GM18519 (cell line): ENCODE results near the gene SPTBN2.

Source experiments
- ATAC-seq: cut with Tn5 transposase; IDR thresholded peaks from one replicate; pipeline ENCODE4 v1.9.1; 2021; ENCODE audit warnings: mild to moderate bottlenecking, moderate library complexity; ENCODE audit not compliant: unreplicated experiment, low FRiP score

Gene SPTBN2

GRCh38 chr11:66686801-66687750, 41.9 kb downstream of the SPTBN2 start:
- no peak for ATAC-seq

DNA sequence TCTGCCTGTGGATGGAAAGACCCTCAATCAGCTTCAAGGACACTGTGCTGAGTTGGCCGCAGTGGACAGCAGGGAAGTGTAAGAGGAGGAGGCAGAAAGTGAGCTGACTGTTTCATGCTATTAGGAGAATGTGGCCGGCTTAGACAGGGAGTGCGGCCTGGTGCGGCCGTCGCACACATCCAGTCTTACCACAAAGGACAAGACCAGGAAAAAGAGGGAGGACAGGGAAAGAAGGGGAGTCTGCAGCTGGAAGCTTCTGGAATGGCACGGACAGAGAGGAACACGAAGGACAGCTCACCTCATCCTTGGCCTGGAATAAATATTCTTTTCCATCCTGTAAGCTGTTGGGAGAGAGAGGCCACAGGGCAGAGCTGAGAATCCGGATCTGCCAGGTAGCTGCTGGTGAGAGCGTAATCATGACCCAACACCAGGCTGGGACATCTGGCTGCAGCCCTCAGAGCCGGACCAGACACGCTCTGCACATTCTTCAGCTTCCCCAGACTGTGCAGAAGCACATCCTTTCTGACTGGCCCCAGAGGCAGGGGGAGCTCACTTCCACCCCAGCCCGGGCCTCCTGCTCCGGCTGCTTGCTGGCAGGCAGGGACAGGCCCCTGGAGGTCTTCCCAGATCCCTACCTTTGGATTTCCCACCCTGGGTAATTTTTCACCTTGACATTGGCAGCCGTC, 42.8 kb downstream of the SPTBN2 start:
- ATAC-seq = no peak

- ATAC-seq = no peak
These were observed 43.5 kb downstream of the SPTBN2 start for GRCh38 chr11:66685276-66686099.

- no peak for ATAC-seq
These were observed 44.4 kb downstream of the SPTBN2 start for GRCh38 chr11:66684635-66685034.

DNA sequence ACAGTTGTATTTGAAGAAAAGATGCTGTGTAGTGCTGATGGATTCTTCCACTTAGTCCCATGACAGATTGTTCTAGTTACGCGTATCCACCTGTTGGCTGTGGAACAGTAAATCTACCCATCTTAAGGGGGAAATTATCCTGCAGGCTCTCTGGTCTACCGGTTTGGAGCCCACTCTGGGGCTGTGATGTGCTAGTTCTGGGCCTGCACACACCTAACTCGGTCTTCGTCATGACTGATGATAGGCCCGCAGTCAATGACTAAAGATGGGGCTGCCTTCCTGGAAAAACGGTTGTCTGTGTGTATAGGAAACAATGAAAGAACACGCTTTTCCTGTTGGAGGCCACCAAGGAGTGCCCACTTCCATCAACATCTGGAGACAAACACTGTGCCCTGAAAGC, 45.1 kb downstream of the SPTBN2 start:
- no peak for ATAC-seq

DNA sequence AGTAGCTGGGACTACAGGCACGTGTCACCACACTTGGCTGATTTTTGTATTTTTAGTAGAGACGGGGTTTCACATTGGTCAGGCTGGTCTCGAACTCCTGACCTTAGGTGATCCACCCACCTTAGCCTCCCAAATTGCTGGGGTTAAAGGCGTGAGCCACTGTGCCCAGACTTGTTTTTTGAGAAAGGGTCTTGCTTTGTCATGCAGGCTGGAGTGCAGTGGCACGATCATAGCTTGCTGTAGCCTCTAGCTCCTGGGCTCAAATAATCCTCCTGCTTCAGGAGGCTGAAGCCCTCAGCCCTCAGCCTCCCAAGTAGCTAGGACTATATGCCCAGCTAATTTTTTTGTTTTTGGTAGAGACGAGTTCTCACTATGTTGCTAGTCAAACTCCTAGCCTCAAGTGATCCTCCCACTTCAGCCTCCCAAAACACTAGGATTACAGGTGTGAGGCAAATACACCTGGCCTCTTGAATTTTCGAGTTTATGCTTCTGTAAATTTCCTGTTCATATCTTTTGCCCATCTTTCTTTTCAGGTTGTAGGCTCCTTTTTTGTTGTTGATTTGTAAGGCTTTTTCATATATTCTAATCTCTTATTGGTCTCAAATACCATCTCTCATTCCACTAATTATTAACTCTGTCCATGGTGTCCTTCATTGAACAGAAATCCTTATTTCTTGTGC, 47.9 kb downstream of the SPTBN2 start:
- no peak for ATAC-seq

DNA sequence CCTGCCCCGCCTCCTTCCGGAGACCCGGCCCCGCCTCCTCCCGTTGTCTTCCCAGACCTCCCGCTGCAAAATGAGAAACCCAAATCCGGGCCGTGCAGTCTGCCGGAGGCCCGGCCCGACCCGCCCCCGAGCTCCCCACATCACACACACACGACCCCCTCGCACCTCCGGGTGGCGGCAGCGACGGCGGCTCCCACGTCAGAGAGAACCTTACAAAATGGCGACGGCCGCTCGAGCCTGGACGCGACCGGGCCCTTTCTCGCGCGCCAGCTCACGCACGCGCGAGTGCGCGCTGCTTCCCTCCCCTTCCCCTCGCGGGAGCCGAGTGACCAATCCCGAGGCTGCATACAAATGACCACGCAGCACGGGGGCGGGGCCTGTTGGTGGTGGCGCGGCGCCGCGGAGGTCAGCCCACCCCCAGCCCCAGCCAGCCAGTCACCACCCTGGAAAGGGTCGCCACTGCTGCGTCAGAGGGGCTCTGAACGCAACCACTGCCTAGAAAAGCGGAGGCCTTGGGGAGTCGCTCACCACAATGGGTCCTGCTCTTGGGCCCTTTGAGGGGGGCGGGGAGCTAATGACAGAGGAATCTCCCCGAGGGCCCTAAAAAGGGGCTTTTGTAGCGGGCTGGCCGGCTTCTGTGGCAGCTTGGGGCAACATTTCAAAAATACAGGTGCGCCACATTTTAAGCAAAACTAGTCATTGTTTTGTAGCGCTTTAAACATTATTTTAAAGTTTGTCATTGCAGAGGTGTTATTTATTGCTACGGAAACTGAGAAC, 51.2 kb downstream of the SPTBN2 start, which contains the start of gene RBM4B:
TSS of gene RBM4B (minus strand) at position 289 of the 777 bp plus-strand sequence. CDS start 808 bp downstream, outside the sequence.
- peak; percentile 65 for ATAC-seq

DNA sequence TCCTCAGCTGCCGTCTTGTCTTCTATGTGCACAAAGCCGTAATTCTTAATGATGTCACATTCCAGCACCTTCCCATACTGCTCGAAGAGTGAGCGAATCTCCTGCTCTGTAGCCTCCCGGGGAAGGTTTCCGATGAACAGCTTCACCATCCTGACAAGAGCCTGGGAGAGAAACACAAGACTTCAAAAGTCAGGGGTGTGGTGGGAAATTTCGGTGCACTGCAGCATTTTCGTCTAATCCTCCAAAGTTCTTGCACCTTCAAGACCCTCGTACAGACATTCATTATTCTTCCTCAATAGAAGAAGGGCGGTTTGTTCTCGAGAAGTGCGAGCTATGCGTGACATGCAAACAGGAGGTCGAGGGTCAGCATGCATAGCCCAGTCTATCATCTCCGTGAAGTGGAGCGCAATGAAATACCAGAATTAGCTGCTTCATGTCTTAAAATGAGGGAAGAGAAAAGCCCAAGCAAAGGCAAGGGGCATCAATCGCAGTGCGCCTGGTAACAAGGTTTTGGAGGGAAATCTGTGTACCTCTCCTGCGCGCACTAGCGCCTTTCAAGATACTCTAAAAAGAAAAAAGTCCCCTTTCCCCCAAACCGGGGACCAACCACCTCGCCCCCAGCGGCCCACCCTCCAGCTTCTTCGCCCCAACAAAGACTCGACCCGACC, 52.0 kb downstream of the SPTBN2 start:
- no peak for ATAC-seq

- ATAC-seq = no peak
These were observed 52.6 kb downstream of the SPTBN2 start for GRCh38 chr11:66676282-66676919.

DNA sequence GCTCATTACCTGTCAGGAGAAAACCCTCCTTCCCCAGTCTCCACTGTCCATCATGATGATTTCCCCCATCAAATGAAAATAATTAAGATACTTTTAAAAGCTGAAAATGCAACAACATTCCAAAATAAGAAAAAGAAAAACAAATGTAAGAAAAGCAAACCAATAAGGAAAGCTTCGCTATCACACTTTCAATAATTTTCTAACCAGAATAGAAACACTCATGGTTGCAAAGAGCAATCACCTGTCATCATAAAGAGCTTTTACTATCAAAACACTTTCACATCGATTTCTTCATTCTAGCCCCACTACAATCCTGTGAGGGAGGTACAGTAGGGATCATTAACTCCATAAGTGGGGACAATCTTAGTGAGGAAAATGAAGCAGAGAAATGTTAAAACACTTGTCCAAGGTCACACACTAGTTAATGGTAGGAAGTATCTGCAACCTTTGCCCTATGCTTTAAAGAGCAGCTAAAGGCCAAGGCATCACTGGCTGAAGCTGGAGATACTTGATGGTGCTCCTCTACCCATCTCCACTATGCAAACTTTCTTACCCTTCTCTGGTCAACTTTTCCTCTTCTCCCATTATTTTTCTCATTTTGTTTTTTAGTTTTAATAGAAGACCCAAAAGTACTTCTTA, 53.9 kb downstream of the SPTBN2 start:
- no peak for ATAC-seq

DNA sequence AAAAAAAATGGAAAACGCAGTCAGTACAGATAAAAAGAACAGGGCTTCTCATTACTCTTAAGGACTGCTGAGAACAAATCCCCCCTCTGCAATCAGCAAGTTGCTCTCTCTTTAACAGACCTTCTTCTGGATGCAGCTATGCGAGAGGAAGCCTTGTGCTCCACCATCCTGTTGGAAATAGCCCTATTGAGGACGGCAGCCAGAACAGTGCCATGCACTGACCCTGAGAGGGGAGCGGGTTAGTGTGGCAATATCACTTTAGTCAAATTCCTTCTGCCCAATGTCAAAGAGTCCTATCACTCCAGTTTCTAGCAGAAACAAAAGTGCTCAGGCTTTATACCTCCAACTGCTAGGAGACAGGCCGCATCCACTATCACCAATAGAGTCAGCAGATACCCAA, 58.2 kb downstream of the SPTBN2 start:
- no peak for ATAC-seq

- ATAC-seq = no peak
These were observed 63.6 kb downstream of the SPTBN2 start for GRCh38 chr11:66665369-66665768.

GRCh38 chr11:66663741-66664296, 65.2 kb downstream of the SPTBN2 start:
- no peak for ATAC-seq

DNA sequence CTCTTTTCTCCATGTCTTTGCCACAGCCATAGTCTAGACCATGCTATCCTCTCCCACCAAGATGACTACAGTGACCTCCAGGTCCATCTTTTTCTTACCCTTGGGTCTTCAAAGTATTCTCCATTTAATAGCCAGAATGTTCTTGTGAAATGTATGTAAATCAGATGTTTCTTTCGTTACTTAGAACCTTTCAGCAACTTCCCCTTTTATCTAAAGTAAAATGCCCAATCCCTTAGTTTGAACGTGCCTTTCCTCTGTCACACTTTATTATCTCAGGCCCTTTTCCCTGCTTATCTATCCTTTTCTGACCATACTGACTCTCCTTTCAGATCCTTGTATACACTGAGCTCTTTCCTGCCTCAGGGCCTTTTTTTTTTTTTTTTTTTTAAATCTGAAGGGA, 69.3 kb downstream of the SPTBN2 start:
- ATAC-seq = no peak

DNA sequence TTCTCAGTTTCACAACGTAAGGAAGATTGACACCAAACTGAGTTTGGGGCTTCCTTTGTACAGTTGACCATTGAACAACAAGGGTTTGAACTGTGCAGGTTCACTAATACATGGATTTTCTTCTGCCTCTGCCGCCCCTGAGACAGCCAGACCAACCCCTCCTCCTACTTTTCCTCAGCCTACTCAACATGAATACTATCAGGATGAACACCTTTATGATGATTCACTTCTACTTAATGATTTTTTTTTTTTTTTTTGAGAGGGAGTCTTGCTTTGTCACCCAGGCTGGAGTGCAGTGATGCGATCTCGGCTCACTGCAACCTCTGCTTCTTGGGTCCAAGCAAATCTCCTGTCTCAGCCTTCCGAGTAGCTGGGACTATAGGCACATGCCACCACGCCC, 75.9 kb downstream of the SPTBN2 start:
- ATAC-seq = no peak

DNA sequence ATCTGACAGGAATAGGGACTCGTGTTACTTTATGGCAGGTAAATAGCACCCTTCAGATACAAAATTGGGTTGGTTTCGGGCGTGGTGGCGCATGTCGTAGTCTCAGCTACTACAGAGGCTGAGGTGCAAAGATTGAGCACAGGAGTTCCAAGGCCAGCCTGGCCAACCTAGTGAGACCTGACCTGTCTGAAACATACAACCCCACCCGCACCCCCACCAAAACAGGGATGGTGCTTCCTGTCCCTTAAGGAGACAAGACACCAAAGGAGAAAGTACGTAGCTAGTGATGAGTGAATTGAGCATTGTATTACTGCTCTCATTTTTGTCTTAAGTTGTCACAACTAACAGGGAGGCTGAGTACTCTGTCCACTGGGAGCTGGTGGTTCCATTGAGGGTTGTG, 76.4 kb downstream of the SPTBN2 start:
- ATAC-seq = no peak

DNA sequence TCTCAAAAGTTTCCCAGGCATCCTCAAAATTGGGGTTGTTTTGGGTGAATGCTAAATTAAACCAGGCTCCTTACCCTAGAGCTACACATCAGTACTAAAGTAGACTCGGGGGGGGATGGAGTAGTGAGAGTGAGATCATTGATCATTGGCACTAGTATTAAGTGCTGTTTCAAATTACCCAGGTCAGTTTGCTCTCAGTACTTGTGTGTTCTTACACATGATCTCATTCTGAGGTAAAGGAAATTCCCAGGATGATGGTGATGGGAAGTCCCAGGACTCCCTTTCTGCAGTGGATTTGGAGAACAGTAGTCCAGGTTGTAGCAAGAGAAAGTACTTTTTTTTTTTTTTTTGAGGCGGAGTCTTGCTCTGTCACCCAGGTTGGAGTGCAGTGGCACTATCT, 78.0 kb downstream of the SPTBN2 start:
- ATAC-seq = no peak

DNA sequence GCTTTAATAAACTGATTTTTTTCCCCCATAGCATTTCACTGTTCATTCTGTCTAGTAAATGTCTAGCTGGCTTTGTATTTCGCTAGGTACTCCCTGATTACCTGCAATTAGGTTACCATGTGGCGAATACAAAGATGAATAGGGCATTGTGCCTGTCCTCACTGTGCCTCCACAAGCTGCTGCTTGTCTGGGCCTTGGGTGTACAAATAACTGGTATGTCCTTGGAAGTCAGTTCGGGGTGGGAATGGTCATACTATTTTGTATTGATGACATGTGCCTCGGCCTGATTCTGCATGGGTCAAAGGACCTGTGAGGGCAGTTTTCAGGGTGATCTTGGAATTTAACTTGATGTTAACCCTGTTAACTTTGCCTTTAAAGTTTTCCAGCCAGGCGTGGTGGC, 79.1 kb downstream of the SPTBN2 start:
- ATAC-seq = no peak
